ENCODE results near the gene CD8A. TPM values are rescaled to one million over a fixed set of nuclear protein-coding genes. Genes with fewer than 3 reads are reported as not detected.
"Not testable (repeated sequence)": the region's sequence is repeated elsewhere in the genome, so short reads cannot be mapped to it uniquely, and the experiment has no call there.

CD8A gene
- total RNA-seq (2021) = 0.28 and 0.45 TPM in 2 replicates
- percentile 15 among the genes with signal in this experiment for Bru-seq, nascent RNA
- percentile 17 among the genes with signal in this experiment for BruChase-seq, experiment 1, labeled RNA remaining after a 2-hour chase
- BruChase-seq, experiment 2, labeled RNA remaining after a 6-hour chase = percentile 20 among the genes with signal in this experiment
- long read RNA-seq = 0 reads

GRCh38 chr2:86790676-86791572 lies at the start of gene CD8A:
CD8A (minus strand) TSS chr2:86790913; CDS start chr2:86790825, 88 bp downstream.
- intact Hi-C loops (cut with micrococcal nuclease; ENCODE audit: unreplicated experiment) = no loop called here
- Histone ChIP-seq H3K9me3 (ENCODE audit: insufficient read depth, low read depth) (no peaks in the 10 kb centered on the region), H3K4me3 (no peak within 1 kb of the TSS), H2AFZ (no peak within 1 kb of the TSS), H3F3A (ENCODE audit: insufficient read depth, low read depth) (no peaks in the 10 kb centered on the region), H3K79me2 (ENCODE audit: low read depth) (no peaks in the 10 kb centered on the region), H3K9me2 (ENCODE audit: insufficient read depth) (no peaks in the 10 kb centered on the region), H3K36me3 (ENCODE audit: low read depth) (no peaks in the 10 kb centered on the region), H3K27ac (no peak within 1 kb of the TSS), H3K4me1 (replicated peaks; ENCODE audit: insufficient read depth) (no peaks in the 10 kb centered on the region), H3K4me2 (no peak within 1 kb of the TSS), H4K20me1 (ENCODE audit: insufficient read depth) (no peaks in the 10 kb centered on the region), H3K27me3 (ENCODE audit: insufficient read depth, low read depth) (no peaks in the 10 kb centered on the region)
- ChIA-PET CTCF (no interaction called here), POLR2A (ENCODE audit: unreplicated experiment) (no interaction called here)
- DNase-seq = no peak
- no TSS peak for BruUV-seq (replicated peaks)
- TF ChIP-seq CTCF (conservative IDR thresholded peaks at IDR 0.05) (no peak), EZH2 (IDR thresholded peaks at IDR 0.05; ENCODE audit: low read depth) (no peak)

DNA sequence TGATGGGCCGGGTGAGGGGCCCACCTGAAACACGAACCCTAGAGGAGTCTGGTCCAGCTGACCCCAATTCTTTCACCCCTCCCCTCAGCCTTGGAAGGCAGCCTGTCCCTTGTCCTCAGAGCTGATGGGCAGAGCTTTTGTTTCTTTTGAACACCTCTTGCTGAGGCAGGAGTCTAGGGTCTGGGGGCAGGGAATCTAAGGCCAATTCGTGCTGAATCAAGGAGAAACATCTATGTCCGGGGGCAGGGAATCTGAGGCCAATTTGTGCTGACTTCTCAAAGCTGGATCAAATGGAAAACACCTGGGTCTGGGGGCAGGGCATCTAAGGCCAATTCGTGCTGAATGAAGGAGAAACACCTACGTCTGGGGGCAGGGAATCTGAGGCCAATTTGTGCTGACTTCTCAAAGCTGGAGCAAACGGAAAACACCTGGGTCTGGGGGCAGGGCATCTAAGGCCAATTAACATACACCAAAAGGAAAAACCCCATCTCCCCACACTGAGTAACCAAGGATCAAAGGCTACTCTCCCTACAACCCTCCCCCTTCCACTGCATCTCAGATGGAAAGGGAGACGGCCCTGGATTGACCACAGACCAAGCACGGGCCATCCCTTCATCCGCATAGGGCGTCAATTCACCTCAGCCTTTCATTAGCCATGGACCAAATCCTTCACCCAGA lies 49.3 kb upstream of the CD8A start:
- H3K9me3 ChIP-seq (ENCODE audit: insufficient read depth, low read depth); H3K4me3 ChIP-seq; H4K20me1 ChIP-seq (ENCODE audit: insufficient read depth); H3K27ac ChIP-seq; BruUV-seq (replicated peaks); intact Hi-C loops (cut with micrococcal nuclease; ENCODE audit: unreplicated experiment); H3K79me2 ChIP-seq (ENCODE audit: low read depth); H3K9me2 ChIP-seq (ENCODE audit: insufficient read depth); H3K4me2 ChIP-seq; POLR2A ChIA-PET (ENCODE audit: unreplicated experiment); DNase-seq; H3K4me1 ChIP-seq (replicated peaks; ENCODE audit: insufficient read depth); H3F3A ChIP-seq (ENCODE audit: insufficient read depth, low read depth); H3K36me3 ChIP-seq (ENCODE audit: low read depth); H2AFZ ChIP-seq; H3K27me3 ChIP-seq (ENCODE audit: insufficient read depth, low read depth); CTCF ChIA-PET: not testable (repeated sequence)

DNA sequence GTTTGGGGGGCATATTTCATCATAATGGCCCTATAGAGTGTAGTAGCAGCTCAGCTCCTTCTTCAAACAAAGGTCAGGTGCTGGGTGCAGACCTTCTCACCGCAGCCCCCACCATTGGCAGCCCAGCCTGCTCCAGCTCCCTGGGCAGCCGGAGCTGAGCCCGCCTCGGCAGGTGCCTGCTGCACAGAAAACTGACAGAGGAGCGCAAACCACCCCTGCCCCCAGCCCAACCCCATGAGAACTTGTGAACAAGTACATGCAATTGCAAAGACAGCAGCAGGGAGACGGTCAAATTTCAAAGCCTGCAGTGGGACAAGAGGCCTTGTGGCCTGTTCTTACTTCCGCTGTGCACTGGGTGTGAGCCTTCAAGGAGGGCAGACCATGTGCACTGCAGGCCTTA lies 48.7 kb upstream of the CD8A start:
- CTCF ChIA-PET; H3K36me3 ChIP-seq (ENCODE audit: low read depth); H3F3A ChIP-seq (ENCODE audit: insufficient read depth, low read depth); H3K27me3 ChIP-seq (ENCODE audit: insufficient read depth, low read depth); H3K9me3 ChIP-seq (ENCODE audit: insufficient read depth, low read depth); H4K20me1 ChIP-seq (ENCODE audit: insufficient read depth); BruUV-seq (replicated peaks); H2AFZ ChIP-seq; H3K4me3 ChIP-seq; H3K79me2 ChIP-seq (ENCODE audit: low read depth); H3K9me2 ChIP-seq (ENCODE audit: insufficient read depth); H3K4me1 ChIP-seq (replicated peaks; ENCODE audit: insufficient read depth); H3K27ac ChIP-seq; DNase-seq; POLR2A ChIA-PET (ENCODE audit: unreplicated experiment); intact Hi-C loops (cut with micrococcal nuclease; ENCODE audit: unreplicated experiment); H3K4me2 ChIP-seq: not testable (repeated sequence)

DNA sequence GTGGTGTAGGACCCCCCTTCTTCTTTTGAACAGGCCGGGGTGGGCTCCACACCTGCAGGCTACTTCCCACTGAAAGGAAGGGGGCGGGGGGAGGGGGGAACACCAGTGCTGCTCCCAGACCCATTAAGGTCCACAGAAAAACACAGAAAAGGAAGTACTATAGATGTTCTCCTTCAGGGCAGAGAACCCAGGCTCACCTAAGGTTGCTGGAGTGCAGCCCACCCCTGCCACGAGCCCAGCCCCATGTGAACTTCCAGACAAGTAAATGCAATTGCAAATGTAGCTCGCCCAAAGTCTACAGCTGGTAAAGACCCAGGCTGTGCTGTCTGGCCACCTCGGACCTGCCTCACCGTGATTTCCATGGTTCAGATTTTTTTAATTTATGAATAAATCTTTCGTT lies 47.0 kb upstream of the CD8A start:
- CTCF ChIA-PET = not testable (repeated sequence)
- BruUV-seq (replicated peaks) = TSS peak; percentile 96

GRCh38 chr2:86836915-86837695 lies 46.4 kb upstream of the CD8A start:
- TSS peak; percentile 97 for BruUV-seq (replicated peaks)
- POLR2A ChIA-PET (ENCODE audit: unreplicated experiment); H3F3A ChIP-seq (ENCODE audit: insufficient read depth, low read depth); H3K36me3 ChIP-seq (ENCODE audit: low read depth); CTCF ChIA-PET; H3K79me2 ChIP-seq (ENCODE audit: low read depth); H3K9me3 ChIP-seq (ENCODE audit: insufficient read depth, low read depth); H3K9me2 ChIP-seq (ENCODE audit: insufficient read depth); H4K20me1 ChIP-seq (ENCODE audit: insufficient read depth); intact Hi-C loops (cut with micrococcal nuclease; ENCODE audit: unreplicated experiment); H3K27me3 ChIP-seq (ENCODE audit: insufficient read depth, low read depth); H3K4me1 ChIP-seq (replicated peaks; ENCODE audit: insufficient read depth): not testable (repeated sequence)
- DNase-seq = peak; percentile 69 to 86
- 0 out of 2 replicates have a peak overlapping the region, but pooled peaks have one; percentile 16 for H2AFZ ChIP-seq
- H3K4me2 ChIP-seq = peak overlapping the region; percentile 68
- H3K4me3 ChIP-seq = peak overlapping the region; percentile 35; the same call in 1 of the 2 replicates
- peak overlapping the region; percentile 57; the same call in 1 of the 2 replicates for H3K27ac ChIP-seq

More for the DNA sequence above, 47.0 kb upstream of the CD8A start:
- H3K9me2 ChIP-seq (ENCODE audit: insufficient read depth); H3K4me3 ChIP-seq; H4K20me1 ChIP-seq (ENCODE audit: insufficient read depth); POLR2A ChIA-PET (ENCODE audit: unreplicated experiment); H3K79me2 ChIP-seq (ENCODE audit: low read depth); H3K27me3 ChIP-seq (ENCODE audit: insufficient read depth, low read depth); H3K36me3 ChIP-seq (ENCODE audit: low read depth); intact Hi-C loops (cut with micrococcal nuclease; ENCODE audit: unreplicated experiment); DNase-seq; H3K4me2 ChIP-seq; H3K27ac ChIP-seq; H3K9me3 ChIP-seq (ENCODE audit: insufficient read depth, low read depth); H2AFZ ChIP-seq; H3F3A ChIP-seq (ENCODE audit: insufficient read depth, low read depth); H3K4me1 ChIP-seq (replicated peaks; ENCODE audit: insufficient read depth): not testable (repeated sequence)

GRCh38 chr2:86835548-86835889 lies 44.8 kb upstream of the CD8A start:
- H3K4me3 ChIP-seq; BruUV-seq (replicated peaks); H3K27ac ChIP-seq; H3K4me1 ChIP-seq (replicated peaks; ENCODE audit: insufficient read depth); H3F3A ChIP-seq (ENCODE audit: insufficient read depth, low read depth); DNase-seq; H3K79me2 ChIP-seq (ENCODE audit: low read depth); POLR2A ChIA-PET (ENCODE audit: unreplicated experiment); H3K36me3 ChIP-seq (ENCODE audit: low read depth); H3K9me3 ChIP-seq (ENCODE audit: insufficient read depth, low read depth); intact Hi-C loops (cut with micrococcal nuclease; ENCODE audit: unreplicated experiment); CTCF ChIA-PET; H3K27me3 ChIP-seq (ENCODE audit: insufficient read depth, low read depth); H2AFZ ChIP-seq; H3K9me2 ChIP-seq (ENCODE audit: insufficient read depth); H3K4me2 ChIP-seq; H4K20me1 ChIP-seq (ENCODE audit: insufficient read depth): not testable (repeated sequence)

Data from PC-9 (cell line).